Mesenchymal stem cell (in vitro differentiated cells and primary cell): ENCODE data around the gene ADRB1. TPM values are rescaled to one million over a fixed set of nuclear protein-coding genes. Genes with fewer than 3 reads are reported as not detected.

ENCODE experiments used
- DNase-seq: peaks from one replicate; pipeline ENCODE4 v3.0.0-alpha.2; 2013
- H2AFZ ChIP-seq: one replicate; pipeline ENCODE4 v1.6.1; 2013; ENCODE audit warnings: low read depth, mild to moderate bottlenecking, control low read depth, inconsistent platforms, low read length, moderate library complexity
- H2AK5ac ChIP-seq: 2 replicates; pipeline ENCODE4 v1.6.1; 2013; ENCODE audit warnings: low read length, moderate library complexity, mild to moderate bottlenecking, inconsistent platforms; ENCODE audit not compliant: severe bottlenecking
- H2BK120ac ChIP-seq: one replicate; pipeline ENCODE4 v1.6.1; 2013; ENCODE audit warnings: low read depth, mild to moderate bottlenecking, inconsistent platforms, low read length, moderate library complexity
- H2BK12ac ChIP-seq, 2 experiments: one replicate each; pipeline ENCODE4 v1.6.1; 2013; ENCODE audit warnings: inconsistent platforms in 2 of 2, low read length in 2 of 2, mild to moderate bottlenecking in 2 of 2, moderate library complexity in 2 of 2, control low read depth in 1 of 2
- H2BK15ac ChIP-seq: one replicate; pipeline ENCODE4 v1.6.1; 2013; ENCODE audit warnings: mild to moderate bottlenecking, low read depth, inconsistent platforms; ENCODE audit not compliant: poor library complexity, severe bottlenecking
- H2BK5ac ChIP-seq: 2 replicates; pipeline ENCODE4 v1.6.1; 2013; ENCODE audit warnings: low read depth, mild to moderate bottlenecking, low read length, control low read depth, inconsistent platforms; ENCODE audit not compliant: poor library complexity, severe bottlenecking
- H3K14ac ChIP-seq, 2 experiments: one replicate each; pipeline ENCODE4 v1.6.1; 2013; ENCODE audit warnings: inconsistent platforms in 2 of 2, low read length in 2 of 2, control low read depth in 1 of 2, mild to moderate bottlenecking in 1 of 2, moderate library complexity in 1 of 2
- H3K18ac ChIP-seq, 2 experiments: one replicate each; pipeline ENCODE4 v1.6.1; 2013; ENCODE audit warnings: inconsistent platforms in 2 of 2, low read length in 2 of 2, control low read depth in 1 of 2, low read depth in 1 of 2, mild to moderate bottlenecking in 1 of 2
- H3K23ac ChIP-seq, 2 experiments: one replicate each; pipeline ENCODE4 v1.6.1; 2013; ENCODE audit warnings: inconsistent platforms in 2 of 2, low read length in 2 of 2, mild to moderate bottlenecking in 2 of 2, moderate library complexity in 2 of 2, control low read depth in 1 of 2
- H3K27ac ChIP-seq: 2 replicates; pipeline ENCODE4 v1.5.1; 2013; ENCODE audit warnings: mild to moderate bottlenecking, moderate library complexity, low read length, control low read depth, inconsistent platforms; ENCODE audit not compliant: poor library complexity, severe bottlenecking
- H3K27me3 ChIP-seq, 2 experiments: 2 replicates each; pipeline versions ENCODE4 v1.6.1 to v1.7.0; 2013; ENCODE audit warnings: low read length in 2 of 2, mild to moderate bottlenecking in 2 of 2, moderate library complexity in 2 of 2, control low read depth in 1 of 2, inconsistent platforms in 1 of 2; ENCODE audit not compliant: control insufficient read depth in 1 of 2, insufficient read depth in 1 of 2
- H3K36me3 ChIP-seq, 2 experiments: 2 replicates each; pipeline versions ENCODE4 v1.6.1 to v1.7.0; 2013; ENCODE audit warnings: low read length in 2 of 2, control low read depth in 1 of 2, inconsistent platforms in 1 of 2, low read depth in 1 of 2, mild to moderate bottlenecking in 1 of 2; ENCODE audit not compliant: insufficient read depth in 2 of 2, control insufficient read depth in 1 of 2
- H3K4ac ChIP-seq, 2 experiments: one replicate each; pipeline ENCODE4 v1.6.1; 2013; ENCODE audit warnings: inconsistent platforms in 2 of 2, low read length in 2 of 2, mild to moderate bottlenecking in 2 of 2, moderate library complexity in 2 of 2, control low read depth in 1 of 2, low read depth in 1 of 2
- H3K4me1 ChIP-seq: 2 replicates; pipeline ENCODE4 v1.6.1; 2013; ENCODE audit warnings: low read depth, low read length, control low read depth; ENCODE audit not compliant: control insufficient read depth, insufficient read depth
- H3K4me2 ChIP-seq: 2 replicates; pipeline ENCODE4 v1.6.1; 2013; ENCODE audit warnings: low read length, mild to moderate bottlenecking, inconsistent platforms; ENCODE audit not compliant: poor library complexity, severe bottlenecking
- H3K4me3 ChIP-seq, 2 experiments: 2 replicates each; pipeline versions ENCODE4 v1.5.1 to v1.7.0; 2013; ENCODE audit warnings: low read length in 2 of 2, mild to moderate bottlenecking in 2 of 2, control low read depth in 1 of 2, low read depth in 1 of 2; ENCODE audit not compliant: insufficient read depth in 1 of 2
- H3K79me1 ChIP-seq: replicated peaks from 2 replicates; pipeline ENCODE4 v1.6.1; 2013; ENCODE audit warnings: mild to moderate bottlenecking, control low read depth, low read length, inconsistent platforms; ENCODE audit not compliant: poor library complexity, severe bottlenecking
- H3K9ac ChIP-seq: 2 replicates; pipeline ENCODE4 v1.7.0; 2013; ENCODE audit warnings: mild to moderate bottlenecking, low read length, moderate library complexity
- H3K9me3 ChIP-seq: 2 replicates; pipeline ENCODE4 v1.7.0; 2013; ENCODE audit warnings: mild to moderate bottlenecking, low read length; ENCODE audit not compliant: control insufficient read depth
- H4K8ac ChIP-seq: one replicate; pipeline ENCODE4 v1.6.1; 2013; ENCODE audit warnings: inconsistent platforms, mild to moderate bottlenecking, low read length, moderate library complexity
- H4K91ac ChIP-seq: one replicate; pipeline ENCODE4 v1.6.1; 2013; ENCODE audit warnings: mild to moderate bottlenecking, low read length, inconsistent platforms
- WGBS: methylation state at CpG from one replicate; pipeline ENCODE4 v1.1.7; 2013; ENCODE audit warnings: mixed read lengths; 5-methylcytosine and 5-hydroxymethylcytosine counted together
- polyA plus RNA-seq, 2 experiments: library from polyadenylated mRNA; stranded (reverse); fragments of 200-250 nt; gene quantifications; one replicate each; pipeline ENCODE4 v1.2.3, GENCODE V29; 2013

Gene ADRB1
- polyA plus RNA-seq (2013, experiment 1 of 2): 0.11 TPM
- 0.18 TPM for polyA plus RNA-seq (2013, experiment 2 of 2)

DNA sequence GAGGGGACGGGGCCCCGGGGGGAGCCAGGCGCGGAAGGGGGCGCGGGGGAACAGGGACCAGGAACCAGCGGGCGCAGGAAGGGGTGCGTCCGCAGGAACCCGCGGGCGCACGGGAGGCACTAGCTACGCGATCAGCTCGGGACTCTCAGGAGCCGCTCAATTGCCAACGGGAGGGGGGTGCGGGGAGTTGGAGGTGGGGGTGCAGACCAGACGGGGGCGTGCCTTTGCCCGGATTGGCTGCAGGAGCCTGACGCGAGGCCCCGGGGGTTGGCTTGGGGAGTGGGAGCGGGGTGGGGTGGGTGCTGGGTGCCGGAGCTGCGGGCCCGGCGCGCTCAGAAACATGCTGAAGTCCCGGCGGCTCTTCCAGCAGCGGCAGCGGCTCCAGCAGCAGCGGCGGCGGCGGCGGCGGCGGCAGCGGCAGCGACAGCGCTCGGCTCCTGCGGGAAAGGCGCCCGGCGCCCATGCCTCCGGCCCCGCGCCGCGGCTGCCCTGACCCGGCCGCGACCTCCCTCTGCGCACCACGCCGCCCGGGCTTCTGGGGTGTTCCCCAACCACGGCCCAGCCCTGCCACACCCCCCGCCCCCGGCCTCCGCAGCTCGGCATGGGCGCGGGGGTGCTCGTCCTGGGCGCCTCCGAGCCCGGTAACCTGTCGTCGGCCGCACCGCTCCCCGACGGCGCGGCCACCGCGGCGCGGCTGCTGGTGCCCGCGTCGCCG is at the start of gene ADRB1:
TSS of gene ADRB1 (plus strand) at position 335 of the 715 bp plus-strand sequence. CDS start at position 602, 267 bp downstream.
- H3K27ac ChIP-seq: no peak within 1 kb of the TSS
- H3K36me3 ChIP-seq: no peaks in the 10 kb centered on the region
- H2BK12ac ChIP-seq: peak within 1 kb of the TSS in 1 of 2 experiments; percentile 6
- H2BK5ac ChIP-seq: no peak within 1 kb of the TSS
- peak within 1 kb of the TSS in 1 of 2 experiments; percentile 11 for H3K18ac ChIP-seq
- peaks cover 26% of the 10 kb centered on the region for H3K4me1 ChIP-seq
- no peaks in the 10 kb centered on the region for H3K9me3 ChIP-seq
- peak; percentile 64 for DNase-seq
- peak within 1 kb of the TSS; percentile 30 for H2AFZ ChIP-seq
- H3K4me2 ChIP-seq: peak within 1 kb of the TSS; percentile 79
- no peak within 1 kb of the TSS for H2BK120ac ChIP-seq
- H4K8ac ChIP-seq: peak within 1 kb of the TSS; percentile 60
- no peak within 1 kb of the TSS for H3K4ac ChIP-seq
- H3K27me3 ChIP-seq: peaks cover 16 to 79% of the 10 kb centered on the region in 2 experiments
- H2BK15ac ChIP-seq: no peak within 1 kb of the TSS
- no peaks in the 10 kb centered on the region for H3K79me1 ChIP-seq
- no peak within 1 kb of the TSS for H2AK5ac ChIP-seq
- WGBS: 2% methylated on average over 50 of the region's 90 CpGs
- H3K9ac ChIP-seq: no peak within 1 kb of the TSS
- H3K23ac ChIP-seq: peak within 1 kb of the TSS in 1 of 2 experiments; percentile 42
- H3K14ac ChIP-seq: no peak within 1 kb of the TSS
- H4K91ac ChIP-seq: peak within 1 kb of the TSS; percentile 67
- peak within 1 kb of the TSS in 1 of 2 experiments; percentile 62 for H3K4me3 ChIP-seq

DNA sequence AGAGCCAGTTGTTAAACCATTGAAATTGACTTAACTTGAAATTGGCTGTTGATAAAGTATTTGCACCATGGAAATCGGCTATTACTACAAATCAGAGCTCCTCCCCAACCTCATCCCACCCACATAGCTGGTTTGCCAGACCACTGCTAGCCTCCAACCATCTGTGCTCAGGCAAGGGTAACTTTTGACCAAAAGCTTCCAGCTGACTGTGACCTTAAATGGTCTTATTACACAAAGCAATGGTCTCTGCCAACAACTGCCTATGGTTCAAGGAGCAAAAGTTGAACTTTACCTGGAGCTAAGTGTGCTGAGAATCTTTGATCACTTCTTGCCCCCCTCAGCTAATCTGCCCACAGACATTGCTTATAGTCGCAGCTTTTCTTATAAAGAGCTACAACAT is 48.5 kb upstream of the ADRB1 start:
- Histone ChIP-seq H3K27me3 (peaks cover 8 to 71% of the 10 kb centered on the region in 2 experiments), H4K91ac (no peak overlapping the region), H3K18ac (no peak overlapping the region), H3K4me2 (no peak overlapping the region), H2BK5ac (no peak overlapping the region), H3K36me3 (no peaks in the 10 kb centered on the region), H2AK5ac (no peak overlapping the region), H2AFZ (no peak overlapping the region), H3K27ac (no peak overlapping the region), H3K79me1 (no peaks in the 10 kb centered on the region), H3K14ac (no peak overlapping the region), H3K4me3 (no peak overlapping the region), H3K9ac (no peak overlapping the region), H4K8ac (no peak overlapping the region), H2BK120ac (no peak overlapping the region), H3K4ac (no peak overlapping the region), H3K4me1 (peaks cover 2% of the 10 kb centered on the region), H2BK12ac (no peak overlapping the region), H2BK15ac (no peak overlapping the region), H3K23ac (no peak overlapping the region), H3K9me3 (no peaks in the 10 kb centered on the region)
- DNase-seq: no peak
- WGBS: 85% methylated on average over 2 of the region's 2 CpGs

DNA sequence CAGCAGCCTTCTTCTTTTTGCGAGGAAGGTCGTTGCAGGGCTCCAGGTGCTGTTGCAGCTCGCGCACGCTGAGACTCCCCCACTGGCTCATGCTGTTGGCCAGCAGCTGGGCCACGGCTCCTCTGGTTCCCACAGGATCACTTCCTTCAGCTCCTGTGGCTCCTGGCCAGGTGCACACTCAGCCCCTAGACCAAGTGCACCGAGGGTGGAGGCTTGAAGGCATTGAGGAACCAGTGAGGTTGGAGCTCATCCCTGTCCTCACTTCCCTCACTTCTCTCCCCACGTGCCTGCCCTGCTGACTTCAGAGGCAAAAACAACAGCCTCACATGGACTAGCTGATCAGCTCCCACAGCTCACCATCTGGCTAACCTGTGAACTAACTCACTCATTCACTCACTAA is 46.2 kb upstream of the ADRB1 start:
- peak overlapping the region; percentile 53 for H4K91ac ChIP-seq
- no peak overlapping the region for H4K8ac ChIP-seq
- H3K36me3 ChIP-seq: no peaks in the 10 kb centered on the region
- H2AK5ac ChIP-seq: no peak overlapping the region
- H2BK120ac ChIP-seq: no peak overlapping the region
- no peak overlapping the region for H2BK12ac ChIP-seq
- H3K4me2 ChIP-seq: no peak overlapping the region
- H3K4me3 ChIP-seq: no peak overlapping the region
- no peak overlapping the region for H3K4ac ChIP-seq
- H3K18ac ChIP-seq: no peak overlapping the region
- no peak overlapping the region for H3K14ac ChIP-seq
- H3K27ac ChIP-seq: no peak overlapping the region
- no peak overlapping the region for H2BK15ac ChIP-seq
- H3K9ac ChIP-seq: no peak overlapping the region
- H3K9me3 ChIP-seq: no peaks in the 10 kb centered on the region
- 80% methylated on average over 7 of the region's 8 CpGs for WGBS
- peaks cover 8 to 70% of the 10 kb centered on the region in 2 experiments for H3K27me3 ChIP-seq
- no peak for DNase-seq
- no peak overlapping the region for H2BK5ac ChIP-seq
- no peaks in the 10 kb centered on the region for H3K79me1 ChIP-seq
- H3K4me1 ChIP-seq: peaks cover 2% of the 10 kb centered on the region
- H2AFZ ChIP-seq: no peak overlapping the region
- H3K23ac ChIP-seq: no peak overlapping the region

DNA sequence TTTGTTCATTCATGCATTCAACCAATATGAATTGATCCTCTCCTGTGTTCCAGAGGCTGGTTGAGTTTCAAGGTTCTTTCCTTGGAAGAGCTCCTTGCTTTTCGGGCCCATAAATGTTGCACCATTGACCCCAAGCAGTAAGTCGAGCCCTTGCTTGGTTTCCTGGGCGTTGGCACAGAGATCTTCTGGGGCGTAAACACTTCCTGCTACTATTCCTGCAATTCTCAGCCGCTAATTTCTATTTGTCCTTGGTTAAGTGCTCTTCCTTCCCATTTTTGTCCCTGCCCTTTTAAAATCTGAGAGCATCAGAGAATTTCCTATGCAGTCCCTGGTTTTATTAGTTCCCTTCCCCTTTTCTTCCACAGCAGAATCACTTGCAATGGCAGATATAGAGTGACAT is 44.1 kb upstream of the ADRB1 start:
- Histone ChIP-seq H2BK5ac (no peak overlapping the region), H2BK120ac (no peak overlapping the region), H3K18ac (no peak overlapping the region), H4K91ac (no peak overlapping the region), H2AFZ (no peak overlapping the region), H3K27me3 (peaks cover 8 to 58% of the 10 kb centered on the region in 2 experiments), H2BK12ac (no peak overlapping the region), H3K23ac (no peak overlapping the region), H3K4me2 (no peak overlapping the region), H3K14ac (no peak overlapping the region), H2AK5ac (no peak overlapping the region), H3K79me1 (no peaks in the 10 kb centered on the region), H4K8ac (no peak overlapping the region), H3K4ac (no peak overlapping the region), H3K9ac (no peak overlapping the region), H3K4me3 (no peak overlapping the region), H3K36me3 (no peaks in the 10 kb centered on the region), H3K27ac (no peak overlapping the region), H2BK15ac (no peak overlapping the region), H3K4me1 (peaks cover 2% of the 10 kb centered on the region), H3K9me3 (no peaks in the 10 kb centered on the region)
- WGBS: 89% methylated on average over 5 of the region's 5 CpGs
- no peak for DNase-seq
